Panc1 (cell line): ENCODE measurements around the gene WDR1. TPM values are rescaled to one million over a fixed set of nuclear protein-coding genes. Genes with fewer than 3 reads are reported as not detected.

Source experiments
- ATAC-seq: fragments of 200-7000 bp; cut with Tn5 transposase; 2 replicates; pipeline ENCODE4 v1.9.1; 2020; ENCODE audit warnings: mild to moderate bottlenecking, moderate library complexity
- BruUV-seq: library from RNA; stranded (reverse); fragments of 400-500 nt; replicated peaks from 2 replicates; lab custom pipeline; 2021; lab: Mats Ljungman, UMichigan
- CTCF ChIA-PET: fragments of 300-600 bp; sonication (Branson Sonifier 250); formaldehyde crosslinking; loops from one replicate; lab custom pipeline; 2022; ENCODE audit warnings: antibody characterized with exemption; lab: Charles Lee
- POLR2A ChIA-PET: fragments of 300-600 bp; sonication (Branson Sonifier 250); formaldehyde crosslinking; loops from one replicate; lab custom pipeline; 2022; ENCODE audit warnings: antibody characterized with exemption; lab: Charles Lee
- DNase-seq: peaks from one replicate; pipeline ENCODE4 v3.0.0-alpha.2; 2010; ENCODE audit warnings: low read depth, low spot score
- H3K27ac ChIP-seq: 2 replicates; pipeline ENCODE4 v1.5.1; 2011; ENCODE audit warnings: mild to moderate bottlenecking, low read length, inconsistent platforms
- H3K27me3 ChIP-seq: fragments of 200-500 bp; sonication (Bioruptor generic); 2 replicates; pipeline ENCODE4 v1.6.0; 2014; ENCODE audit warnings: low read length, inconsistent platforms; ENCODE audit not compliant: control insufficient read depth, insufficient read depth
- H3K36me3 ChIP-seq: fragments of 200-500 bp; sonication (Bioruptor generic); 2 replicates; pipeline ENCODE4 v1.5.1; 2014; ENCODE audit warnings: inconsistent platforms, mild to moderate bottlenecking, low read length, moderate library complexity; ENCODE audit not compliant: control insufficient read depth, insufficient read depth
- H3K4me1 ChIP-seq: 2 replicates; pipeline ENCODE4 v1.5.1; 2011; ENCODE audit warnings: inconsistent platforms, mild to moderate bottlenecking, low read length, moderate library complexity; ENCODE audit not compliant: control insufficient read depth, insufficient read depth
- H3K4me3 ChIP-seq, 2 experiments: 2 replicates each; pipeline ENCODE4 v1.5.1; 2011 to 2012; ENCODE audit warnings: low read depth in 2 of 2, low read length in 2 of 2, mild to moderate bottlenecking in 2 of 2, inconsistent platforms in 1 of 2, moderate library complexity in 1 of 2
- H3K9me3 ChIP-seq: fragments of 200-500 bp; sonication (Bioruptor generic); 2 replicates; pipeline ENCODE4 v1.5.1; 2014; ENCODE audit warnings: low read depth, mild to moderate bottlenecking, inconsistent platforms, low read length, moderate library complexity; ENCODE audit not compliant: control insufficient read depth, insufficient read depth
- POLR2AphosphoS5 ChIP-seq: IDR thresholded peaks from 2 replicates; pipeline ENCODE4 v1.6.1; 2012; ENCODE audit warnings: mild to moderate bottlenecking, low read depth, low read length, moderate library complexity
- REST ChIP-seq, 2 experiments: IDR thresholded peaks; 2 replicates each; pipeline ENCODE4 v1.6.1; 2011 to 2012; ENCODE audit warnings: low read depth in 2 of 2, control low read depth in 1 of 2, low read length in 1 of 2, mild to moderate bottlenecking in 1 of 2, moderate library complexity in 1 of 2; ENCODE audit not compliant: insufficient read depth in 1 of 2
- SIN3A ChIP-seq: IDR thresholded peaks from 2 replicates; pipeline ENCODE4 v1.6.1; 2012; ENCODE audit warnings: low read depth, mild to moderate bottlenecking, low read length, moderate library complexity, borderline replicate concordance; ENCODE audit not compliant: insufficient read depth
- TCF7L2 ChIP-seq: IDR thresholded peaks from 2 replicates; pipeline ENCODE4 v1.6.1; 2011; ENCODE audit warnings: mild to moderate bottlenecking, low read depth, low read length, inconsistent platforms
- in situ Hi-C: cut with HindIII; loops from 2 replicates; pipeline ENCODE4 v1.10.0; 2016; ENCODE audit warnings: low sequenced_read_pairs, low pct_unique_long_range_greater_than_20kb
- intact Hi-C: fragments of 100-400 bp; cut with micrococcal nuclease; formaldehyde crosslinking; loops from one replicate; pipeline ENCODE4 v1.10.0; 2022; ENCODE audit not compliant: unreplicated experiment
- total RNA-seq: library from RNA; stranded (reverse); gene quantifications from one replicate; pipeline ENCODE4 v1.2.1, GENCODE V29; 2021; ENCODE audit not compliant: unreplicated experiment
- TF ChIP-seq, protein P1 (sequence below): fragments of 450-650 bp; IDR thresholded peaks from 2 replicates; pipeline ENCODE4 v1.5.1; 2017; ENCODE audit warnings: mild to moderate bottlenecking

The WDR1 gene
- total RNA-seq, 1 experiment from 2014 or later, result 260 TPM

DNA sequence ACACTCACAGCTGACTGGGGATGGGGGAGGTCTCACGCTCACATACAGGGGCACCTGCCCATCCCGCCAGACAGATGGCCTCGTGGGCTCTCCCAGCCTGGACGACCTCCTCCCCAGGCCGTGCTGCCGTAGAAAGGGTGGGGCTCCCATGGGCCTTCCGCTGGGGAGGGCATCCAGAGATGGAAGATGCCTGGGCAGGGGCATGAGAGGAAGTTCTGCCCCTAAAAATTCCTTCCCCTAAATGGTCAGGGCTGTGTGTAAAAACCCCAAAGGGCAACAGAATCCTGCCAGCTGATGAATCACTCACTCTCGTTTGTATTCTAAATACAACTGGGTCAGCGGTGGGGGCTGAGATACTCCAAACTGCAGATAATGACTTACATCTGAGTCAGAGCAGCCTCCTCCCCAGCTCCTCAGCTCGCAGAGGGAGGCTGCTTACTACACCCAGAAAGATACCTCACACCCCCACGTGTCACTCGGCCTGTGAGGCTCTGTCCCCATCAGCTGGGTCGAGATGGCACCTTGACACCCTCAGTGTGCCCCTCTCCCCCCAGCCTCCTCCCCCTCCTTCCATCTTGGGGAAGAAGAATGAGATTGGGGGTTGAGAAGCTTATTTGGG, 10.1 kb downstream of the WDR1 start:
- no peaks in the 10 kb centered on the region for H3K27me3 ChIP-seq
- BruUV-seq, result no TSS peak
- intact Hi-C loops (no loop called here), in situ Hi-C loops (no loop called here)
- POLR2A ChIA-PET, result interaction anchor here (0.6 to 1.1 kb wide), 2 partner anchors 12 to 213 kb away, joined by 3 read pairs; no protein-coding TSS in a partner anchor
- H3K9me3 ChIP-seq, result no peaks in the 10 kb centered on the region
- CTCF ChIA-PET, result no interaction called here
- H3K36me3 ChIP-seq, result peaks cover 2% of the 10 kb centered on the region
- H3K27ac ChIP-seq, result no peak overlapping the region; the same call in 1 of the 2 replicates
- H3K4me1 ChIP-seq, result peaks cover 37% of the 10 kb centered on the region
- H3K4me3 ChIP-seq, result 0 out of 4 replicates have a peak overlapping the region, but pooled peaks of 1 of the 2 experiments have one; percentile 6
- DNase-seq (peak; percentile 76), ATAC-seq (peak; percentile 88)
- TF ChIP-seq, protein P1, sequence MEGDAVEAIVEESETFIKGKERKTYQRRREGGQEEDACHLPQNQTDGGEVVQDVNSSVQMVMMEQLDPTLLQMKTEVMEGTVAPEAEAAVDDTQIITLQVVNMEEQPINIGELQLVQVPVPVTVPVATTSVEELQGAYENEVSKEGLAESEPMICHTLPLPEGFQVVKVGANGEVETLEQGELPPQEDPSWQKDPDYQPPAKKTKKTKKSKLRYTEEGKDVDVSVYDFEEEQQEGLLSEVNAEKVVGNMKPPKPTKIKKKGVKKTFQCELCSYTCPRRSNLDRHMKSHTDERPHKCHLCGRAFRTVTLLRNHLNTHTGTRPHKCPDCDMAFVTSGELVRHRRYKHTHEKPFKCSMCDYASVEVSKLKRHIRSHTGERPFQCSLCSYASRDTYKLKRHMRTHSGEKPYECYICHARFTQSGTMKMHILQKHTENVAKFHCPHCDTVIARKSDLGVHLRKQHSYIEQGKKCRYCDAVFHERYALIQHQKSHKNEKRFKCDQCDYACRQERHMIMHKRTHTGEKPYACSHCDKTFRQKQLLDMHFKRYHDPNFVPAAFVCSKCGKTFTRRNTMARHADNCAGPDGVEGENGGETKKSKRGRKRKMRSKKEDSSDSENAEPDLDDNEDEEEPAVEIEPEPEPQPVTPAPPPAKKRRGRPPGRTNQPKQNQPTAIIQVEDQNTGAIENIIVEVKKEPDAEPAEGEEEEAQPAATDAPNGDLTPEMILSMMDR, result no peak

DNA sequence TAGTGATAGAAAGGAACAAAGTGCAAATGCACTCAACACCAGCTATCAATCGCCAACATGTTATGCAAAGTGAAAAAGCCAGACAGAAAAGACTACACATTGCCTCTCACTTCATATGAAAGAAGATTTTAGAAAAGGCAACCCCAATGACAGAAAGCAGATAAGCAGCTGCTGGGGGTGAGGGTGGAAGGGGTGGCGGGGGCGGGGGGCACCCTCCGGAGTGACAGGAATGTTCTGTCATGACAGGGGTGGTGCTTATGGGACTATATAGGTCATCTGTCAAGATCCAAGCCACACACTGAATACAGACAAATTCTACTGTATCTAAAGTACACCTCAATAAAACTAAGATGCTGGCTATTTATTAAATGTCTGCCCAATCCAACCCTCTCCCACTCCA, 10.7 kb downstream of the WDR1 start:
- Histone ChIP-seq H3K4me3 (no peak overlapping the region), H3K36me3 (peaks cover 2% of the 10 kb centered on the region), H3K27me3 (no peaks in the 10 kb centered on the region), H3K27ac (no peak overlapping the region), H3K4me1 (peaks cover 37% of the 10 kb centered on the region), H3K9me3 (no peaks in the 10 kb centered on the region)
- no TSS peak for BruUV-seq
- TF ChIP-seq, protein P1, result no peak
- TF ChIP-seq SIN3A (no peak), TCF7L2 (no peak), POLR2AphosphoS5 (no peak), REST (IDR thresholded peaks at IDR 0.05; ENCODE audit: insufficient read depth in 1 of 2, low read depth in 2 of 2, low read length in 1 of 2) (no peak)
- intact Hi-C loops (no loop called here), in situ Hi-C loops (no loop called here)
- no peak for DNase-seq
- POLR2A ChIA-PET, result no interaction called here
- ATAC-seq, result no peak
- CTCF ChIA-PET, result no interaction called here
